NCI-H2171 treated with DMSO at 0.1 percent for 48 hours (cell line): ENCODE results near the gene TAS2R16.

Experiments
- DNase-seq: peaks from one replicate; lab custom pipeline; 2025; lab: John Stamatoyannopoulos, UW

Gene TAS2R16, protein sequence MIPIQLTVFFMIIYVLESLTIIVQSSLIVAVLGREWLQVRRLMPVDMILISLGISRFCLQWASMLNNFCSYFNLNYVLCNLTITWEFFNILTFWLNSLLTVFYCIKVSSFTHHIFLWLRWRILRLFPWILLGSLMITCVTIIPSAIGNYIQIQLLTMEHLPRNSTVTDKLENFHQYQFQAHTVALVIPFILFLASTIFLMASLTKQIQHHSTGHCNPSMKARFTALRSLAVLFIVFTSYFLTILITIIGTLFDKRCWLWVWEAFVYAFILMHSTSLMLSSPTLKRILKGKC

GRCh38 chr7:122995600-122995999, at the start of gene TAS2R16:
TAS2R16 (minus strand) TSS chr7:122995700; CDS start chr7:122995634, 66 bp downstream.
- no peak for DNase-seq

DNA sequence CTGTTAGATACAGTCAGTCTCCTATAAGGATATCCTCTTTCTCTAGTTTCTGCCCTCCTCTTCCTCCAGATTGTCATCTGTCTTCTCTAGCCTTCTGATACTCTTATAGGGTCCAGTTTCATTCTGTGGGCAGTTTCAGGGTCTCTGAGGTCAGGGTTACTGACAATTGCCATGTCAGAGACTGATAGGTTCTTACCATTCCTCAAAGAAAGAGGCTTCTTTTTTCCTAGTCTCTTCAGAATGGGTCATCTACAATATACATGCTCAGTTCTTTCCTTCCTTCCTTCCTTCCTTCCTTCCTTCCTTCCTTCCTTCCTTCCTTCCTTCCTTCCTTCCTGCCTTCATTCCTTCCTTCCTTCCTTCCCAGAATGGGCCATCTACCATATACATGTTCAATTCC, 48.1 kb upstream of the TAS2R16 start:
- no peak for DNase-seq

GRCh38 chr7:123041101-123041500, 45.6 kb upstream of the TAS2R16 start:
- no peak for DNase-seq

DNA sequence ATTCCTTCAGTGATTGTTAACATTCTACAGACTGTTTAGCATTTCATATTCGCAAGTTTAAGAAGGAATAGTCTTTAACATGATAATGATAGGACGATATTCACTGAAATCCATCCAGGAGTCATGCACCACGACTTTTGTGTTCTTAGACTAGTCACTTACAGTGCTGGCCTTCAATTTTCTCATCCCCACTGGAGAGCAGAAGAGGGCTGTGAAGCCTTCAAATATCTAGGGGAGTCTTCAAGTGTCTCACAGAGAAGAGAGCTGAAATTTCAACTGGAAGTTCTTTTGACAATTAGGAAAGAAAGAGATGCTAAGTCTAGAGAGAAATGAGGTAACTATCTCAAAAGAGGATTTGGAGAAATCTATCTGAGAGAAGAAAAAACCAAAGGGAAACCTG, 43.8 kb upstream of the TAS2R16 start:
- no peak for DNase-seq

- no peak for DNase-seq
Measured at GRCh38 chr7:123034106-123034505, 38.6 kb upstream of the TAS2R16 start.

GRCh38 chr7:123030631-123031030, 35.1 kb upstream of the TAS2R16 start:
- DNase-seq, result no peak

- DNase-seq, result no peak
Measured at GRCh38 chr7:123028339-123028738, 32.8 kb upstream of the TAS2R16 start.

DNA sequence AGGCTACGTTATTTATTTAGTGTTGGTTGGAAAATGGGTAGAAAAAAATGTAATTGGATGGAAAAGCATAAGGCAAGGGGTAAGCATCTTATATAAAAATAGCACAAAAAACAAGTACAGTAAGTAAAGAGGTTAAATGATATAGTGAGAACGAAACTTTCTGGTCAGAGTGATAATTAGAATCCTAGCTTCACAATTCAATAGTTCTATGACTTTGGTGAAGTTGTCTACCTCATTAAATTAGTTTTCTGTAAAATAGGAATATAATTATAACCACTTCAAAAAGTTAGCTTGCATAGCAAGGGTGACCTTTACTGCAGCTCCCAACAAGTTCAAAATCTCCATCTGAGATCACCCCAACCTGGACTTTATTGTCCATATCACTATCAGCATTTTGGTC, 30.8 kb upstream of the TAS2R16 start:
- DNase-seq, result no peak

DNA sequence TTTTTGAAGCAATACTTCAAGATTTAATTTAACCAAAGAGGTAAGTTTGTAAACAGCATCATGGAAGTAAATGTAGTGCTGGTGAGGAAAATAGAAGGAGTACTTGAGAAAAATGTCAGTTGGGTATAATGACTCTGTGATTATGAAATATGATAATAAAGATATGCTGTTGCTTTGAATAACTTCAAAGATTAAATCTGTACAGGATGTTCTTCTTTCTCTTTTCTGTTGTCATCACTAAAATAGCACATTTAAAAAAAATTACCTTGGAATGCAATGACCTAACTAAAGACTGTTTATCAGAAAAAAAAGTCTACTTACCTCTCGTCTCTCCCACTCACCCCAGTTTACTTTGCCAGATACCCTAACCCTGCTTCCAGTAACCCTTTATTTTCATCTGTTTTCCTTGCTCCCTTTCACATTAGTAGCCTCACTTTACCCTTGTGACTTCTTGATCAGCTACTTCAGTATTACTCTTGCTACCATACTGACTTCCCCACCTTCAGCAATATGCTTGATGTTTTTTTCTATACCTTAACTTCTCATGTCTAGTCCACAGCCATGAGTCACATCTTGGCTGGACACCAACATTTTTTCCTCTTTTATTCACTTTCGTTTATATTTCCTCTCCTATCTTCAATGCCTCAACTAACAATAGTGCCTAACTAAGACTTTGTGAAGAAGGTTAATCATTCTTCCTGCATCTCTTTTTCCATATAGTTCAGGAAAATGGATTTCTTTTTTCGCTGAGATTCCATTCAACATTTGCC, 29.7 kb upstream of the TAS2R16 start:
- DNase-seq, result no peak

- DNase-seq, result no peak
Measured at GRCh38 chr7:123023126-123023525, 27.6 kb upstream of the TAS2R16 start.

GRCh38 chr7:123022576-123022975, 27.1 kb upstream of the TAS2R16 start:
- no peak for DNase-seq

DNA sequence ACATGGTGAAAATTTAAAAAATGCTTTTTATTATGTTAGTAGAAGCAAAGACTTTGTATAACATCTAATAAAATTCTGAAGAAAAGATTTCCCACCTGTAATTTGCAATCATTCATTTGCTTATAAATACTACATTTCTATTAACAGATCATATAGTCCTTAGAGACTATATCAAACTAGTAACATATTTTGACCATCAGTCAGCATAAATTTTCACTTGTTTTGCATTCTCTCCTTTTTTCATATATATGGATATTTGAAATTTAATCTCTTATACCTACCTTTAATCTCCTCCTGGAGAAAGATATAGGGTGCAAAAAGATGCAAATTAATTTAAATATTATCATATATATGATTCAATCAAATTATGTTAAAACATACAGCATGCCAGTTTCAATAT, 16.9 kb upstream of the TAS2R16 start:
- no peak for DNase-seq

DNA sequence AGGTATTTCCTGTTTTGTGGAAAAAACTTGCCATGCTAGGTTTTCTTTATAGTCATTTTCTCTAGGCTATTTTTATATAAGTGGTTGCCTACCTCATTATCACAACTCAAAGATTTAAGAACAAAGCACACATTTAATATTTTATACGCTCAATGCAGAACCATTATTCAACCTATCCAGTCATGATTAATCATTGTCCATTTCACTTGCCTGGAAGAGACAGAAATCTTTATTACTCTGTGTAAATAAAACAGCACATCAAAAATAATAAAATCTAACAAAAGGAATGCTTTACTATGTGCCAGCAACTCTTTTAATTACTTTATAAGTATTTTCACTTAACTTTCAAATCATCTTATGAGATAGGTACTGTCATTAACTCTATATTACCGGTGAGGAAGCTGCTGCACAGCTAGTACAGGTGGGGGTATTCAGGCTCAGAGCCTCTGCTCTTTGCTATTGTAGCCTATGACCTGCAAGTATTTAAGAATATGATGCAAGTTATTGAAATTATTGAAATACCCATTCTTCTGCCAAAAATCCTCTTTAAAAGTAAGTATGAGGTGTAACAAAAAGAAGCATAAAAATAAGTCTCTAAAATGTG, 16.4 kb upstream of the TAS2R16 start:
- DNase-seq, result no peak

DNA sequence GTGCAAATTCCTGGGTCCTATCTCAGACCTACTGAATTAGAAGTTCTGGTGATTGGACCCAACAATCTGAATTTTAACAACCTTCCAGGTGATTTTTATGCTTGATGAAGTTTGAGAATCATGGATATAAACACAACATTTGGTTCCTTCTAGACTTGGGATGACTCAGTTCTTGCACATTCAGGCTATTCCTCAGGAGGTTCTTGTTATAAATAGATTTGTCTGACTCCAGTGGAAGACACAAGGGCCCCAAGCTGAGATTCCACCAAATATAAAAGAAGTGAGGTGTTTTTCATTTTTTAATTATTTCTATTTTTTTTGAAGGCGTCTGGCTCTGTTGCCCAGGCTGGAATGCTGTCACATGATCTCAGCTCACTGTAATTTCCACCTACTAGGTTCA, 9.4 kb upstream of the TAS2R16 start:
- DNase-seq, result no peak

GRCh38 chr7:123003539-123004126, 8.1 kb upstream of the TAS2R16 start:
- DNase-seq, result no peak

GRCh38 chr7:122989577-122989976, 5.9 kb downstream of the TAS2R16 start:
- DNase-seq, result no peak

- no peak for DNase-seq
Measured at GRCh38 chr7:122989041-122989440, 6.5 kb downstream of the TAS2R16 start.

- DNase-seq, result peak; percentile 67
Measured at GRCh38 chr7:122988333-122988732, 7.2 kb downstream of the TAS2R16 start.

- no peak for DNase-seq
Measured at GRCh38 chr7:122987463-122987862, 8.0 kb downstream of the TAS2R16 start.

GRCh38 chr7:122984021-122984420, 11.5 kb downstream of the TAS2R16 start:
- DNase-seq, result no peak

GRCh38 chr7:122983261-122983660, 12.2 kb downstream of the TAS2R16 start:
- no peak for DNase-seq

DNA sequence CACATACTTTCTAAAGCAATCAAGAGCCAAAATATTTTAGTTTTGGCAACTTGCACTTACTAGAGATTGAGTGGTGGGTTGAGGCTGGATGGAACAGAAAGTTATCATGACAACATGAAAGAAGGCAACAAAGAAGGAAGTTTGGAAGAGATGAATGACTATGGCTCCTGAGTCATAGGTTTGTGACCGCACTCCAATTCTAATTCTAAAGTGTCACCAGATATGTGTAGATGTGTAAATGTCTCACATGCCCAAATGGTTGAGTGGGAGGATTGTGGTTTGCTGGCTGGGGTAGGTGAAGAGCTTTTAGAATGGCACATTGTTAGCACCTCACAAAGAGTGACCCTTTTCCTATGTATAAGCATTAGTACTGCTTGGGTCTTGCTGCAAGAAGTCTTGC, 20.2 kb downstream of the TAS2R16 start:
- no peak for DNase-seq

DNA sequence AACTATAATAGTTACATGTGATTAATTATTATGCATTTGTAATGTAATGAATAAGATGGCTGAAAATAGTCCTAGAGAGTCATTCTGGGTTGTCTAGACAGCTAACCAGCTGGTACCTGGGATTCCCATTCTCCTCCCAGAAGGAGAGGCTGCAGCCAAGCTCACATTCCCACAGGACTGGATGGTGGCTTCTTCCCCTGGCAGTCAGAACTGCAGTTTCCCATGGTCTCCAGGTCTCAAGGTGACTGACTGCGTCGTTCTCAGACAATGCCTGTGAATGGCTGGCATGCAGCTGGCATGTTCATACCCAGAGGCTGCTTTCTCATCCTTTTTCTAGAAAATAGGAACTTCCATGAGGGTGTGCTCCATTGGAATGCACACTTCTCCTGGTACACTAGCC, 21.3 kb downstream of the TAS2R16 start:
- no peak for DNase-seq
